H9 (cell line): ENCODE measurements around the gene ZNF776. TPM values are rescaled to one million over a fixed set of nuclear protein-coding genes. Genes with fewer than 3 reads are reported as not detected.

Experiments used
- DNase-seq: peaks from one replicate; pipeline ENCODE4 v3.0.0-alpha.2; 2017
- H2AFZ ChIP-seq: one replicate; pipeline ENCODE4 v1.6.1; 2013; ENCODE audit warnings: mild to moderate bottlenecking, low read length, control low read depth, moderate library complexity
- H2AK5ac ChIP-seq: 2 replicates; pipeline ENCODE4 v1.6.1; 2013; ENCODE audit warnings: low read length, control low read depth, mixed read lengths; ENCODE audit not compliant: insufficient read length
- H2BK120ac ChIP-seq: one replicate; pipeline ENCODE4 v1.6.1; 2013; ENCODE audit warnings: low read depth, mild to moderate bottlenecking, low read length, control low read depth, inconsistent platforms; ENCODE audit not compliant: poor library complexity, severe bottlenecking
- H2BK12ac ChIP-seq: 2 replicates; pipeline ENCODE4 v1.6.1; 2013; ENCODE audit warnings: low read length, control low read depth, mixed read lengths, low read depth; ENCODE audit not compliant: insufficient read length
- H2BK15ac ChIP-seq: 2 replicates; pipeline ENCODE4 v1.6.1; 2013; ENCODE audit warnings: low read depth, low read length, control low read depth
- H2BK20ac ChIP-seq: one replicate; pipeline ENCODE4 v1.6.1; 2013; ENCODE audit warnings: low read depth, mild to moderate bottlenecking, low read length, control low read depth, inconsistent platforms; ENCODE audit not compliant: poor library complexity, severe bottlenecking
- H2BK5ac ChIP-seq: 2 replicates; pipeline ENCODE4 v1.6.1; 2013; ENCODE audit warnings: low read length, control low read depth, mixed read lengths; ENCODE audit not compliant: insufficient read length
- H3K14ac ChIP-seq: 2 replicates; pipeline ENCODE4 v1.6.1; 2013; ENCODE audit warnings: low read length, control low read depth; ENCODE audit not compliant: insufficient read depth
- H3K18ac ChIP-seq: 2 replicates; pipeline ENCODE4 v1.6.1; 2013; ENCODE audit warnings: low read depth, mild to moderate bottlenecking, mixed read lengths, low read length, control low read depth; ENCODE audit not compliant: insufficient read length
- H3K23ac ChIP-seq: 2 replicates; pipeline ENCODE4 v1.6.1; 2013; ENCODE audit warnings: low read length, control low read depth, mixed read lengths, low read depth; ENCODE audit not compliant: insufficient read length
- H3K23me2 ChIP-seq: 2 replicates; pipeline ENCODE4 v1.6.1; 2013; ENCODE audit warnings: low read depth, mild to moderate bottlenecking, mixed read lengths, low read length, control low read depth; ENCODE audit not compliant: insufficient read length, poor library complexity, severe bottlenecking
- H3K27ac ChIP-seq: 2 replicates; pipeline ENCODE4 v1.5.1; 2013; ENCODE audit warnings: low read length, control low read depth, mixed read lengths, low read depth; ENCODE audit not compliant: insufficient read length
- H3K27me3 ChIP-seq: 2 replicates; pipeline ENCODE4 v1.6.1; 2013; ENCODE audit warnings: low read length, control low read depth, inconsistent platforms; ENCODE audit not compliant: insufficient read depth
- H3K4ac ChIP-seq: 2 replicates; pipeline ENCODE4 v1.6.1; 2013; ENCODE audit warnings: low read depth, mild to moderate bottlenecking, control low read depth, inconsistent platforms, low read length, moderate library complexity
- H3K4me1 ChIP-seq: 2 replicates; pipeline ENCODE4 v1.6.1; 2013; ENCODE audit warnings: low read length, control low read depth, inconsistent platforms; ENCODE audit not compliant: insufficient read depth
- H3K4me2 ChIP-seq: 2 replicates; pipeline ENCODE4 v1.6.1; 2013; ENCODE audit warnings: low read length, control low read depth, mixed read lengths; ENCODE audit not compliant: insufficient read length, insufficient read depth
- H3K56ac ChIP-seq: 2 replicates; pipeline ENCODE4 v1.6.1; 2013; ENCODE audit warnings: low read depth, mild to moderate bottlenecking, mixed read lengths, low read length, control low read depth; ENCODE audit not compliant: insufficient read length
- H3K79me1 ChIP-seq: 2 replicates; pipeline ENCODE4 v1.6.1; 2013; ENCODE audit warnings: low read depth, mild to moderate bottlenecking, moderate library complexity, low read length, control low read depth, inconsistent platforms; ENCODE audit not compliant: insufficient read depth, poor library complexity, severe bottlenecking
- H3K79me2 ChIP-seq: 2 replicates; pipeline ENCODE4 v1.6.1; 2013; ENCODE audit warnings: low read length, control low read depth, inconsistent platforms; ENCODE audit not compliant: insufficient read depth
- H3K9ac ChIP-seq: 2 replicates; pipeline ENCODE4 v1.6.1; 2013; ENCODE audit warnings: low read length, control low read depth, mixed read lengths; ENCODE audit not compliant: insufficient read length; ENCODE audit errors: extremely low read depth
- H3K9me3 ChIP-seq: one replicate; pipeline ENCODE4 v1.6.1; 2013; ENCODE audit warnings: low read depth, low read length, inconsistent platforms; ENCODE audit not compliant: control insufficient read depth
- H3T11ph ChIP-seq: one replicate; pipeline ENCODE4 v1.6.1; 2013; ENCODE audit warnings: mild to moderate bottlenecking, low read length, control low read depth, inconsistent platforms
- H4K20me1 ChIP-seq: one replicate; pipeline ENCODE4 v1.6.1; 2013; ENCODE audit not compliant: control insufficient read depth, insufficient read length, insufficient read depth
- H4K5ac ChIP-seq: 2 replicates; pipeline ENCODE4 v1.6.1; 2013; ENCODE audit warnings: low read depth, mild to moderate bottlenecking, mixed read lengths, low read length, control low read depth; ENCODE audit not compliant: insufficient read length
- H4K8ac ChIP-seq: replicated peaks from 2 replicates; pipeline ENCODE4 v1.6.1; 2013; ENCODE audit warnings: low read length, control low read depth, mixed read lengths, low read depth; ENCODE audit not compliant: insufficient read length
- H4K91ac ChIP-seq: 2 replicates; pipeline ENCODE4 v1.6.1; 2013; ENCODE audit warnings: low read depth, mild to moderate bottlenecking, moderate library complexity, mixed read lengths, low read length, control low read depth; ENCODE audit not compliant: insufficient read length
- H3K27ac Mint-ChIP-seq, 3 experiments: 2 replicates in 2 of 3; 3 replicates in 1 of 3; pipeline ENCODE4 v1.8.0; 2020 to 2021; ENCODE audit warnings: mixed read lengths in 3 of 3, mild to moderate bottlenecking in 1 of 3, moderate library complexity in 1 of 3
- H3K27me3 Mint-ChIP-seq: 2 replicates; pipeline ENCODE4 v1.8.0; 2021; ENCODE audit warnings: low read depth, mild to moderate bottlenecking, moderate library complexity, mixed read lengths
- H3K36me3 Mint-ChIP-seq, 3 experiments: 2 replicates in 2 of 3; 3 replicates in 1 of 3; pipeline ENCODE4 v1.8.0; 2020 to 2021; ENCODE audit warnings: low read depth in 3 of 3, mixed read lengths in 3 of 3; ENCODE audit not compliant: insufficient read depth in 1 of 3
- H3K4me1 Mint-ChIP-seq, 2 experiments: 2 replicates each; pipeline ENCODE4 v1.8.0; 2020; ENCODE audit warnings: mixed read lengths in 2 of 2
- H3K4me3 Mint-ChIP-seq, 2 experiments: 2 replicates in 1 of 2; 3 replicates in 1 of 2; pipeline ENCODE4 v1.8.0; 2020 to 2021; ENCODE audit warnings: mild to moderate bottlenecking in 2 of 2, mixed read lengths in 2 of 2, moderate library complexity in 1 of 2
- H3K9me3 Mint-ChIP-seq, 2 experiments: 2 replicates in 1 of 2; 3 replicates in 1 of 2; pipeline ENCODE4 v1.8.0; 2020; ENCODE audit warnings: mild to moderate bottlenecking in 2 of 2, mixed read lengths in 2 of 2, moderate library complexity in 1 of 2
- CTCF ChIP-seq: fragments of 200-600 bp; sonication (generic); conservative IDR thresholded peaks from 3 replicates; pipeline ENCODE4 v1.8.0; 2021; ENCODE audit warnings: antibody characterized with exemption, mild to moderate bottlenecking
- WGBS: extraction: QIAGEN DNeasy Blood & Tissue Kit; methylation state at CpG from one replicate; pipeline ENCODE4 v1.1.7; 2013; ENCODE audit warnings: missing lambda C conversion rate, low lambda C conversion rate, mixed read lengths; ENCODE audit not compliant: insufficient read length; ENCODE audit errors: extremely low coverage; 5-methylcytosine and 5-hydroxymethylcytosine counted together
- total RNA-seq: library from RNA; stranded (reverse); gene quantifications from 2 replicates; pipeline ENCODE4 v1.2.1, GENCODE V29; 2021

The ZNF776 gene
- total RNA-seq, 1 experiment from 2014 or later, result 19.7 TPM

- Histone ChIP-seq H2BK120ac (no peak overlapping the region), H3K79me2 (peaks cover 18% of the 10 kb centered on the region; the same call in 1 of the 2 replicates), H3K4me1 (no peaks in the 10 kb centered on the region), H3K14ac (no peak overlapping the region), H3K27me3 (no peaks in the 10 kb centered on the region), H3K4ac (no peak overlapping the region), H4K8ac (no peak overlapping the region), H4K5ac (no peak overlapping the region), H2BK12ac (no peak overlapping the region), H3K79me1 (no peaks in the 10 kb centered on the region), H3K9me3 (no peaks in the 10 kb centered on the region), H2BK5ac (no peak overlapping the region), H2BK15ac (no peak overlapping the region), H2BK20ac (no peak overlapping the region), H3T11ph (no peak overlapping the region), H4K91ac (no peak overlapping the region), H3K18ac (no peak overlapping the region), H3K23ac (no peak overlapping the region), H3K27ac (no peak overlapping the region), H3K23me2 (no peaks in the 10 kb centered on the region), H4K20me1 (no peaks in the 10 kb centered on the region), H2AFZ (no peak overlapping the region), H3K4me2 (no peak overlapping the region), H3K9ac (no peak overlapping the region), H2AK5ac (no peak overlapping the region), H3K56ac (no peak overlapping the region)
- Mint-ChIP-seq H3K4me3 (no peak overlapping the region), H3K27ac (no peak overlapping the region), H3K27me3 (no peaks in the 10 kb centered on the region), H3K36me3 (peaks cover 53 to 70% (median 60%) of the 10 kb centered on the region in 3 experiments), H3K4me1 (no peaks in the 10 kb centered on the region), H3K9me3 (peaks cover 0 to 4% of the 10 kb centered on the region in 2 experiments; a peak in 2 of 5 replicates)
- TF ChIP-seq CTCF, result no peak
- WGBS, result no CpG with 5 or more reads among the region's 4 CpGs
- DNase-seq, result no peak
These were observed 31.7 kb downstream of the ZNF776 start for GRCh38 chr19:57778336-57778735.
